DOHH2 (cell line): ENCODE results near the gene RIT2.

Experiments used
- CTCF ChIP-seq: fragments of 200-600 bp; sonication (generic); IDR thresholded peaks from one replicate; pipeline ENCODE4 v1.5.1; 2014; ENCODE audit warnings: antibody characterized with exemption, mild to moderate bottlenecking, low read depth, low read length; ENCODE audit not compliant: poor library complexity, severe bottlenecking
- EZH2phosphoT487 ChIP-seq: fragments of 200-600 bp; sonication (generic); IDR thresholded peaks from 2 replicates; pipeline ENCODE4 v1.6.1; 2017; ENCODE audit warnings: borderline replicate concordance, mild to moderate bottlenecking, antibody characterized with exemption, low read length, moderate library complexity, mixed read lengths

- TF ChIP-seq CTCF = no peak
- no peak for TF ChIP-seq EZH2phosphoT487
Measured at GRCh38 chr18:42765302-42765701, 350.2 kb downstream of the RIT2 start.
